ENCODE measurements around the gene ITPR1. TPM values are rescaled to one million over a fixed set of nuclear protein-coding genes. Genes with fewer than 3 reads are reported as not detected.

ITPR1 gene
- total and polyA plus RNA-seq, 2 experiments from 2014 or later: 17.6 to 28.8 TPM

- no peaks in the 10 kb centered on the region for H3K36me3 ChIP-seq
- H3K4me3 ChIP-seq: no peak overlapping the region
- H3K4me1 ChIP-seq (ENCODE audit: low read depth): no peaks in the 10 kb centered on the region
- no peak overlapping the region for H3K27ac ChIP-seq
- DNase-seq (ENCODE audit: low read depth in 1 of 2, low spot score in 1 of 2): no peak
- no peaks in the 10 kb centered on the region for H3K9me3 ChIP-seq (ENCODE audit: low read depth)
- H3K27me3 ChIP-seq: no peaks in the 10 kb centered on the region
- TF ChIP-seq CTCF (IDR thresholded peaks at IDR 0.05; ENCODE audit: low read depth, low read length): no peak
These were observed 302.8 kb downstream of the ITPR1 start for GRCh38 chr3:4795905-4796304.

- Histone ChIP-seq H3K36me3 (no peaks in the 10 kb centered on the region), H3K27me3 (no peaks in the 10 kb centered on the region), H3K27ac (no peak overlapping the region), H3K9me3 (ENCODE audit: low read depth) (no peaks in the 10 kb centered on the region), H3K4me3 (no peak overlapping the region), H3K4me1 (ENCODE audit: low read depth) (no peaks in the 10 kb centered on the region)
- DNase-seq (ENCODE audit: low read depth in 1 of 2, low spot score in 1 of 2): no peak
- no peak for TF ChIP-seq CTCF (IDR thresholded peaks at IDR 0.05; ENCODE audit: low read depth, low read length)
These were observed 304.1 kb downstream of the ITPR1 start for GRCh38 chr3:4797201-4797705.

- Histone ChIP-seq H3K4me1 (ENCODE audit: low read depth) (no peaks in the 10 kb centered on the region), H3K4me3 (no peak overlapping the region), H3K27me3 (no peaks in the 10 kb centered on the region), H3K9me3 (ENCODE audit: low read depth) (no peaks in the 10 kb centered on the region), H3K36me3 (no peaks in the 10 kb centered on the region), H3K27ac (no peak overlapping the region)
- DNase-seq (ENCODE audit: low read depth in 1 of 2, low spot score in 1 of 2): no peak
- TF ChIP-seq CTCF (IDR thresholded peaks at IDR 0.05; ENCODE audit: low read depth, low read length): no peak
These were observed 306.4 kb downstream of the ITPR1 start for GRCh38 chr3:4799266-4800256.

- no peaks in the 10 kb centered on the region for H3K36me3 ChIP-seq
- no peak for DNase-seq (ENCODE audit: low read depth in 1 of 2, low spot score in 1 of 2)
- H3K4me1 ChIP-seq (ENCODE audit: low read depth): no peaks in the 10 kb centered on the region
- H3K4me3 ChIP-seq: no peak overlapping the region
- no peaks in the 10 kb centered on the region for H3K27me3 ChIP-seq
- H3K9me3 ChIP-seq (ENCODE audit: low read depth): no peaks in the 10 kb centered on the region
- no peak for TF ChIP-seq CTCF (IDR thresholded peaks at IDR 0.05; ENCODE audit: low read depth, low read length)
- no peak overlapping the region for H3K27ac ChIP-seq
These were observed 307.4 kb downstream of the ITPR1 start for GRCh38 chr3:4800595-4800994.

GRCh38 chr3:4801892-4802291 is 308.7 kb downstream of the ITPR1 start:
- DNase-seq (ENCODE audit: low read depth in 1 of 2, low spot score in 1 of 2): no peak
- Histone ChIP-seq H3K27me3 (no peaks in the 10 kb centered on the region), H3K27ac (no peak overlapping the region), H3K4me1 (ENCODE audit: low read depth) (no peaks in the 10 kb centered on the region), H3K4me3 (no peak overlapping the region), H3K36me3 (no peaks in the 10 kb centered on the region), H3K9me3 (ENCODE audit: low read depth) (no peaks in the 10 kb centered on the region)
- no peak for TF ChIP-seq CTCF (IDR thresholded peaks at IDR 0.05; ENCODE audit: low read depth, low read length)
